Activated CD4-positive, alpha-beta T cell treated with anti-CD3 and anti-CD28 coated beads, Interleukin-2, Interleukin-4, amounts not matched to agents 100 ng/mL and 50 ng/mL, durations not matched to agents 16 hours and 8 hours (primary cell): ENCODE data around the gene ELMO1.

ENCODE experiments used
- DNase-seq: peaks from one replicate; pipeline ENCODE4 v3.0.0-alpha.2; 2020; ENCODE audit warnings: low spot score

The ELMO1 gene

GRCh38 chr7:36823353-36823752 is 625.3 kb downstream of the ELMO1 start:
- DNase-seq = no peak

GRCh38 chr7:36821617-36822016 is 627.0 kb downstream of the ELMO1 start:
- DNase-seq = no peak

DNA sequence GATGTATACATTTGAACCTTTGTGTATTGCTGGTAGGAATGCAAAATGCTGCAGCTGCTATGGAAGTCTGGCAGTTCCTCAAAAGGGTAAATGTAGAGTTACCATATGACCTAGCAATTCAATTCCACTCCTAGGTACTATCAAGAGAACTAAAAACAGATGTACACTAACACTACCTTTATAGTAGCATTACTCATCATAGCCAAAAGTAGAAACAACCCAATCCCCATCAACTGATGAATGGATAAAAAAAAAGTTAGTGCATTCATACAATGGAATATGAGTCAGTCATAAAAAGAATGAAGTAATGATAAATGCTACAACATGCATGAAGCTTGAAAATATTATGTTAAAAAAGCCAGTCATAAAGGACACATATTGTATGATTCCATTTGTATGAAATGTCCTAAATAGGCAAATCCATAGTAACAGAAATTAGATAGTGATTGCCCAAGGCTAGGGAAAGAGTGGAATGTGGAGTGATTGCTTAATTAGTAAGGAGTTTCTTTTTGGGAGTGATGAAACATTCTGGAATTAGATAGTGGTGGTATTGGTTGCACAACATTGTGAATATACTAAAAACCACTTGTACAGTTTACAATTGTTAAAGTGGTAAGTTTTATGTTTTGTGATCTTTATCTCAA is 628.0 kb downstream of the ELMO1 start:
- no peak for DNase-seq

GRCh38 chr7:36819639-36820038 is 629.0 kb downstream of the ELMO1 start:
- DNase-seq = no peak

DNA sequence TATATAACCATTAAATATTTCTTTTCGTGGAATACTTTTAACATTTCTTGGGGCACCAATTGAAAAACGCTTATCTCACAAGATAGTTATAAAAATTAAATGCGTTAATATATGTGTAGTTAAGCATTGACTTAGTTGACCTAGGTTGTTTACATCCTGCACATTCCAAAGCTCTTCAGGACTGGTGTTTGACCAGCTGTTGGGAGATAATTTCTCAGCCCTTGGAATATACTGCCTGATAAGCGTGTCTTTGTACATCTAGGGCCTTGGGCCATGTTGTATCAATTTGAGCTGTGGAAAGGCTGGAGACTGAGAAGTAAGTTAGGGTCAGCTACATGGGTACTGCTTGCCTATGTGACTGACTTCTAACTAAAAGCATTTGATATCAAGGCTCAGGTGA is 634.4 kb downstream of the ELMO1 start:
- no peak for DNase-seq

- DNase-seq = no peak
These were observed 636.9 kb downstream of the ELMO1 start for GRCh38 chr7:36811807-36812206.

- DNase-seq = no peak
These were observed 638.2 kb downstream of the ELMO1 start for GRCh38 chr7:36810489-36810888.

- DNase-seq = no peak
These were observed 638.6 kb downstream of the ELMO1 start for GRCh38 chr7:36810032-36810431.

- DNase-seq = no peak
These were observed 639.2 kb downstream of the ELMO1 start for GRCh38 chr7:36809510-36809909.

DNA sequence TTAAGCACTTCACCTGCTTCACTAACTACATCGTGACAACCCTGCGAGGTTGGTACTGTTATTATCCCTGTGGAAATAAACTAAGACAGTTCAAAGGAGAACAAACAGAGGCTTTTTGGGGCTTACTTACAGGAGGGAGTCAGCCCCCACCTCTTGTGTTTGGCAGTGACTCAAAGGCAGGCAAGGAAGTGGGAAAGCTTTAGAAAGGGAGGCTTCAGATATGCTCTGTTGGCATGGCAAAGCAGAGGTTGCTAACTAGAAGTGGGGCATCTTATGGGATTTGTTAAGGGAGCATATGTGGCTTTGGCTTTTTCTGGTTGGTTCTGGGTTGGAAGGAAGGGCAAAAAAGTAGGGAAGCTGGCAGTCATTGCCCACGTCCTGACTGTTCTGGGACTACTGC is 639.6 kb downstream of the ELMO1 start:
- DNase-seq = no peak

DNA sequence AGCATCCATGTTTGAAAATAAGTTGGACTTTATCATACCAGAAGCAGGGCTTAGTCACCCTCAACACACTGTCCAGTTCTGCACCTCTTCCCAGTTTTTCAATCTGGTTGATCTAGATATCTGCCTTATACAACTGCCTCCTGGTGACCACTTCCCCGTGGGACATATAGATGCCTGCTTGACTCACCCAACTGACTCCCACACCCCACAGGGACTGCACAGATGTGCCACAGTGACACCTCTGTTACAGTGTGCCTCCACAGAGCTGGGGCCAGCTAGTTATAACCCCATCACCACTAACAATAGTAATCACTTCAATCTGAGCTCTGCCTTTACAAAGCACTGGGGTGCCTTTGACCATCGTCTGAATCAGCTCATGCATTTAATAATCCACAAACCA is 641.8 kb downstream of the ELMO1 start:
- DNase-seq = no peak
